Pancreas (tissue), 10 donors: Measurements from ENCODE around the gene ZBTB7B. TPM values are rescaled to one million over a fixed set of nuclear protein-coding genes. Genes with fewer than 3 reads are reported as not detected.

Experiments
- ATAC-seq, 4 donors: fragments of 200-7000 bp; cut with Tn5 transposase; one replicate each; pipeline versions ENCODE4 v1.8.0 to v1.9.1; 2020; ENCODE audit warnings: mild to moderate bottlenecking in 4 of 4, moderate library complexity in 4 of 4
- DNase-seq, 6 donors: peaks; one replicate each; pipeline ENCODE4 v3.0.0-alpha.2; 2020
- FAIRE-seq: peaks from 2 replicates; lab custom pipeline; 2012; peaks lifted over from hg19 to GRCh38; lab: Jason Lieb, UNC
- H3K27ac ChIP-seq, 4 donors: fragments of 200-600 bp; sonication (generic); 1 replicate in 3 of 4; 2 replicates in 1 of 4; pipeline versions ENCODE4 v1.5.0 to v1.8.0; 2020
- H3K27me3 ChIP-seq, 4 donors: fragments of 200-600 bp; one replicate each; pipeline ENCODE4 v1.8.0; 2021
- H3K36me3 ChIP-seq, 3 donors: fragments of 200-600 bp; sonication (generic) in 1 of 3; one replicate each; pipeline versions ENCODE4 v1.5.0 to v1.8.0; 2020 to 2021
- H3K4me1 ChIP-seq, 3 donors: fragments of 200-600 bp; one replicate each; pipeline ENCODE4 v1.8.0; 2021
- H3K4me3 ChIP-seq, 4 donors: fragments of 200-600 bp; sonication (generic) in 2 of 4; one replicate each; pipeline versions ENCODE4 v1.5.0 to v1.8.0; 2020 to 2021
- H3K9me3 ChIP-seq, 4 donors: fragments of 200-600 bp; one replicate each; pipeline ENCODE4 v1.8.0; 2021
- CTCF ChIP-seq, 4 donors: fragments of 200-600 bp; sonication (generic) in 3 of 4; IDR thresholded peaks; one replicate each; pipeline versions ENCODE4 v1.5.0 to v1.8.0; 2021; ENCODE audit warnings: antibody characterized with exemption in 4 of 4
- WGBS, 2 donors: extraction: QIAGEN DNeasy Blood & Tissue Kit; methylation state at CpG; one replicate each; pipeline ENCODE4 v1.1.7; 2013; 5-methylcytosine and 5-hydroxymethylcytosine counted together
- intact Hi-C, 3 donors: fragments of 100-400 bp; cut with DNase I; formaldehyde crosslinking; loops; one replicate each; pipeline versions ENCODE4 v1.11.1 to v1.14.2; 2022
- polyA plus RNA-seq, 2 donors: library from polyadenylated mRNA; stranded (reverse); fragments of 200-250 nt; gene quantifications; one replicate each; pipeline ENCODE4 v1.2.3, GENCODE V29; 2013
- total RNA-seq, 6 donors: library from RNA; stranded (reverse); fragmentation: NEBNext Ultra II Directional in 4 of 6; extraction: Animal tissue kit (Norgen Biotek cat#: 25700) in 4 of 6; gene quantifications; one replicate each; pipeline versions ENCODE4 v1.2.1 to v1.2.4, GENCODE V29; 2021 to 2023
- donor health status: healthy with polysubstance abuse.
- donor health status: DM: no; HTN: no; CAD: no; lungs with moderate emphysema.
- donor health status: DM: no; HTN: no; CAD: no.
- donor health status: control.
- donor health status: control.
- donor health status: Bipolar disorder and iron deficiency.
- donor health status: DM: yes; HTN: yes; CAD: no.
- donor health status: DM: no; HTN: no; CAD: no.
- donor health status: DM: no; HTN: no; CAD: no.
- donor health status: DM: yes; HTN: yes; CAD: no.

Gene ZBTB7B
- total and polyA plus RNA-seq, 8 donors, result 19.8 to 38.4 (median 34.4) TPM

GRCh38 chr1:155062702-155063411, 60.3 kb downstream of the ZBTB7B start:
- ATAC-seq (peak; percentile 64 to 75 (median 69)), DNase-seq (peak in 5 of 6 donors; percentile 71 to 91 (median 76))

GRCh38 chr1:155063550-155064110, 61.0 kb downstream of the ZBTB7B start, which contains the start of gene EFNA4:
EFNA4 (plus strand) TSS chr1:155063740; CDS start chr1:155063824, 84 bp downstream.
- Histone ChIP-seq H3K27me3 (no peaks in the 10 kb centered on the region), H3K27ac (peak within 1 kb of the TSS; percentile 33 to 77 (median 62)), H3K36me3 (no peaks in the 10 kb centered on the region), H3K4me3 (peak within 1 kb of the TSS; percentile 64 to 92 (median 80)), H3K9me3 (no peaks in the 10 kb centered on the region), H3K4me1 (peaks cover 19 to 23% (median 20%) of the 10 kb centered on the region in 3 donors)
- FAIRE-seq (no peak), ATAC-seq (peak; percentile 87 to 93 (median 92)), DNase-seq (peak; percentile 82 to 90 (median 84))
- intact Hi-C loops, result no loop called here
- 0 to 1% methylated on average over 32 to 57 of the region's 57 CpGs for WGBS, 2 donors
- TF ChIP-seq CTCF (IDR thresholded peaks at IDR 0.05), result no peak

More at GRCh38 chr1:155062702-155063411, 60.3 kb downstream of the ZBTB7B start:
- 1 to 2% methylated on average over 38 to 46 of the region's 46 CpGs for WGBS, 2 donors
- peaks cover 0 to 5% (median 0%) of the 10 kb centered on the region in 3 donors for H3K36me3 ChIP-seq
- intact Hi-C loops, result no loop called here
- no peak for FAIRE-seq
- no peaks in the 10 kb centered on the region for H3K27me3 ChIP-seq
- peaks cover 19 to 23% (median 20%) of the 10 kb centered on the region in 3 donors for H3K4me1 ChIP-seq
- TF ChIP-seq CTCF (IDR thresholded peaks at IDR 0.05), result peak; percentile 63 to 71 (median 68)
- peak overlapping the region in 2 of 4 donors; percentile 77 for H3K27ac ChIP-seq
- H3K9me3 ChIP-seq, result no peaks in the 10 kb centered on the region
- peak overlapping the region; percentile 64 to 92 (median 80) for H3K4me3 ChIP-seq

GRCh38 chr1:155064111-155064831, 61.7 kb downstream of the ZBTB7B start:
- Histone ChIP-seq H3K9me3 (no peaks in the 10 kb centered on the region), H3K27ac (peak overlapping the region in 3 of 4 donors; percentile 33 to 77 (median 77)), H3K36me3 (no peaks in the 10 kb centered on the region), H3K27me3 (no peaks in the 10 kb centered on the region), H3K4me3 (peak overlapping the region; percentile 64 to 92 (median 80)), H3K4me1 (peaks cover 19 to 23% (median 20%) of the 10 kb centered on the region in 3 donors)
- intact Hi-C loops, result no loop called here
- 5 to 6% methylated on average over 13 to 14 of the region's 14 CpGs for WGBS, 2 donors
- ATAC-seq, result peak; percentile 4 to 20 (median 11)
- FAIRE-seq, result no peak
- TF ChIP-seq CTCF (IDR thresholded peaks at IDR 0.05), result no peak
- DNase-seq, result peak in 2 of 6 donors; percentile 32 to 53

- H3K4me1 ChIP-seq, result peaks cover 19 to 23% (median 20%) of the 10 kb centered on the region in 3 donors
- FAIRE-seq (no peak), ATAC-seq (no peak), DNase-seq (no peak)
- intact Hi-C loops, result no loop called here
- H3K36me3 ChIP-seq, result no peaks in the 10 kb centered on the region
- H3K9me3 ChIP-seq, result no peaks in the 10 kb centered on the region
- no peak overlapping the region for H3K27ac ChIP-seq
- 35 to 50% methylated on average over 5 of the region's 5 CpGs for WGBS, 2 donors
- TF ChIP-seq CTCF (IDR thresholded peaks at IDR 0.05), result no peak
- H3K27me3 ChIP-seq, result no peaks in the 10 kb centered on the region
- H3K4me3 ChIP-seq, result no peak overlapping the region
Observed at GRCh38 chr1:155064832-155065429, 62.3 kb downstream of the ZBTB7B start.
